Natural killer cell (primary cell): ENCODE results near the gene ZSCAN21. TPM values are rescaled to one million over a fixed set of nuclear protein-coding genes. Genes with fewer than 3 reads are reported as not detected.

Experiments used
- ATAC-seq, 3 donors: fragments of 150-1000 bp in 2 of 3; fragments of 200-7000 bp in 1 of 3; cut with Tn5 transposase; 1 replicate in 1 of 3; 2 replicates in 2 of 3; pipeline ENCODE4 v1.10.0; 2021; ENCODE audit warnings: mild to moderate bottlenecking in 2 of 3, moderate library complexity in 2 of 3
- DNase-seq, 2 donors: peaks; one replicate each; pipeline versions ENCODE4 v3.0.0 to v3.0.0-alpha.2; 2013 to 2021; ENCODE audit warnings: mixed read lengths in 1 of 2
- H3K27ac ChIP-seq: one replicate; pipeline ENCODE4 v1.5.1; 2013; ENCODE audit warnings: mild to moderate bottlenecking, low read length
- H3K27me3 ChIP-seq: one replicate; pipeline ENCODE4 v1.6.1; 2013; ENCODE audit warnings: low read length; ENCODE audit not compliant: control insufficient read depth, insufficient read depth
- H3K36me3 ChIP-seq: one replicate; pipeline ENCODE4 v1.6.1; 2013; ENCODE audit warnings: low read length; ENCODE audit not compliant: control insufficient read depth, insufficient read depth
- H3K4me1 ChIP-seq: one replicate; pipeline ENCODE4 v1.6.1; 2013; ENCODE audit warnings: low read length; ENCODE audit not compliant: control insufficient read depth, insufficient read depth
- H3K4me3 ChIP-seq: one replicate; pipeline ENCODE4 v1.5.1; 2013; ENCODE audit warnings: low read length
- H3K9me3 ChIP-seq: one replicate; pipeline ENCODE4 v1.6.1; 2013; ENCODE audit warnings: low read length; ENCODE audit not compliant: control insufficient read depth, insufficient read depth
- H3K27ac Mint-ChIP-seq, 2 donors: one replicate each; pipeline ENCODE4 v1.8.0; 2022; ENCODE audit warnings: mild to moderate bottlenecking in 2 of 2, mixed read lengths in 2 of 2, moderate library complexity in 1 of 2
- H3K27me3 Mint-ChIP-seq, 2 donors: one replicate each; pipeline ENCODE4 v1.8.0; 2022; ENCODE audit warnings: low read depth in 2 of 2, mixed read lengths in 2 of 2
- H3K36me3 Mint-ChIP-seq: one replicate; pipeline ENCODE4 v1.8.0; 2022; ENCODE audit warnings: mixed read lengths
- H3K4me1 Mint-ChIP-seq, 2 donors: one replicate each; pipeline ENCODE4 v1.8.0; 2022; ENCODE audit warnings: mixed read lengths in 2 of 2
- H3K4me3 Mint-ChIP-seq: one replicate; pipeline ENCODE4 v1.8.0; 2022; ENCODE audit warnings: mild to moderate bottlenecking, moderate library complexity, mixed read lengths
- H3K9me3 Mint-ChIP-seq, 2 donors: one replicate each; pipeline ENCODE4 v1.8.0; 2022; ENCODE audit warnings: mixed read lengths in 2 of 2
- CTCF ChIP-seq: fragments of 200-600 bp; IDR thresholded peaks from one replicate; pipeline ENCODE4 v1.8.0; 2022; ENCODE audit warnings: antibody characterized with exemption
- WGBS: methylation state at CpG from one replicate; pipeline ENCODE4 v1.1.7; 2013; ENCODE audit warnings: missing lambda C conversion rate; ENCODE audit not compliant: insufficient coverage; 5-methylcytosine and 5-hydroxymethylcytosine counted together
- intact Hi-C: fragments of 100-400 bp; cut with micrococcal nuclease; formaldehyde crosslinking; loops from one replicate; pipeline ENCODE4 v1.14.2; 2022
- total RNA-seq, 4 donors: library from RNA; stranded (reverse); fragments of 120-200 nt in 1 of 4; gene quantifications; one replicate each; pipeline versions ENCODE4 v1.2.3 to v1.2.4, GENCODE V29; 2013 to 2022

The ZSCAN21 gene
- total RNA-seq, 3 donors from 2014 or later (not counting 1 experiment from before 2014, with no cell fraction given) = 6.2 to 8.9 (median 7.2) TPM

- ATAC-seq (peak in 2 of 3 donors; percentile 31 to 54), DNase-seq (no peak)
- Histone ChIP-seq H3K27me3 (no peaks in the 10 kb centered on the region), H3K9me3 (no peaks in the 10 kb centered on the region), H3K4me3 (no peak overlapping the region), H3K36me3 (peaks cover 10% of the 10 kb centered on the region), H3K27ac (no peak overlapping the region), H3K4me1 (peaks cover 8% of the 10 kb centered on the region)
- peak overlapping the region in 1 of 2 donors; percentile 61 for H3K27ac Mint-ChIP-seq
- TF ChIP-seq CTCF = no peak
- intact Hi-C loops = loop anchor here (5.0 kb wide), 1 partner anchor 48 kb away; no protein-coding TSS in a partner anchor
- H3K4me3 Mint-ChIP-seq = no peak overlapping the region
- 7% methylated on average over 7 of the region's 7 CpGs for WGBS
- H3K9me3 Mint-ChIP-seq = no peaks in the 10 kb centered on the region
- H3K36me3 Mint-ChIP-seq = no peaks in the 10 kb centered on the region
- no peaks in the 10 kb centered on the region for H3K27me3 Mint-ChIP-seq
- peaks cover 11 to 16% of the 10 kb centered on the region in 2 donors for H3K4me1 Mint-ChIP-seq
Observed at GRCh38 chr7:100040575-100040974, 9.0 kb upstream of the ZSCAN21 start.

- H3K9me3 Mint-ChIP-seq = no peaks in the 10 kb centered on the region
- peak in 1 of 3 donors; percentile 38 for ATAC-seq
- no peaks in the 10 kb centered on the region for H3K27me3 Mint-ChIP-seq
- Histone ChIP-seq H3K4me1 (peaks cover 13% of the 10 kb centered on the region), H3K27ac (no peak overlapping the region), H3K9me3 (no peaks in the 10 kb centered on the region), H3K4me3 (no peak overlapping the region), H3K27me3 (no peaks in the 10 kb centered on the region), H3K36me3 (no peaks in the 10 kb centered on the region)
- DNase-seq = peak in 1 of 2 donors; percentile 43
- H3K27ac Mint-ChIP-seq = peak overlapping the region in 1 of 2 donors; percentile 42
- H3K4me1 Mint-ChIP-seq = peaks cover 11 to 16% of the 10 kb centered on the region in 2 donors
- WGBS = 19% methylated on average over 6 of the region's 6 CpGs
- peak overlapping the region; percentile 69 for H3K4me3 Mint-ChIP-seq
- TF ChIP-seq CTCF = no peak
- intact Hi-C loops = loop anchor here (5.0 kb wide), 2 partner anchors 38 to 52 kb away; partner anchors contain the start of gene ZNF3
- H3K36me3 Mint-ChIP-seq = no peaks in the 10 kb centered on the region
Observed at GRCh38 chr7:100044718-100045117, 4.9 kb upstream of the ZSCAN21 start.

DNA sequence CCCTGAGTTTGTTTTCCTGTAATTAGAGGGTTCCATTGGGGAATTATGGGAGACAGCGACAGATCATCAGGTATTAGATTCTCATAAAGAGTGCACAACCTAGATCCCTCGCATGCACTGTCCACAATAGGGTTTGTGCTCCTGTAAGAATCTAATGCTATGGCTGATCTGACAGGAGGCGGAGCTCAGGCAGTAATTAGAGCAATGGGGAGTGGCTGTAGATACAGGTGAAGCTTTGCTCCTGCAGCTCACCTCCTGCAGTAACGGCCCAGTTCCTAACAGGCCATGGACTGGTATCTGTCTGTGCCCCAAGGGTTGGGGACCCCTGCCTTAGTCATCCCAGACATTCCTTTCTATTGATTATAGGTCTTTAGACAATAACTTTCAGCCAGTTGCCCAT lies 894 bp upstream of the ZSCAN21 start:
- no peaks in the 10 kb centered on the region for H3K27me3 Mint-ChIP-seq
- Histone ChIP-seq H3K36me3 (no peaks in the 10 kb centered on the region), H3K4me1 (peaks cover 17% of the 10 kb centered on the region), H3K27me3 (no peaks in the 10 kb centered on the region), H3K9me3 (no peaks in the 10 kb centered on the region), H3K4me3 (no peak overlapping the region), H3K27ac (no peak overlapping the region)
- H3K36me3 Mint-ChIP-seq = no peaks in the 10 kb centered on the region
- peaks cover 15 to 20% of the 10 kb centered on the region in 2 donors for H3K4me1 Mint-ChIP-seq
- WGBS = 97% methylated on average over 4 of the region's 4 CpGs
- intact Hi-C loops = loop anchor here (1.0 to 5.0 kb wide), 2 partner anchors 34 to 52 kb away; partner anchors contain the start of gene ZNF3
- peak overlapping the region; percentile 55 for H3K4me3 Mint-ChIP-seq
- ATAC-seq = no peak
- no peaks in the 10 kb centered on the region for H3K9me3 Mint-ChIP-seq
- H3K27ac Mint-ChIP-seq = peak overlapping the region; percentile 89 to 92
- no peak for DNase-seq
- no peak for TF ChIP-seq CTCF

- Mint-ChIP-seq H3K27me3 (no peaks in the 10 kb centered on the region), H3K9me3 (no peaks in the 10 kb centered on the region), H3K4me1 (peaks cover 10 to 15% of the 10 kb centered on the region in 2 donors), H3K36me3 (no peaks in the 10 kb centered on the region), H3K27ac (peak overlapping the region; percentile 20 to 53), H3K4me3 (peak overlapping the region; percentile 77)
- H3K27ac ChIP-seq = no peak overlapping the region
- no peak overlapping the region for H3K4me3 ChIP-seq
- intact Hi-C loops = loop anchor here (10.0 kb wide), 1 partner anchor 137 kb away; the partner anchor contains the start of gene TRIM4
- no peak for ATAC-seq
- no peak for DNase-seq
- no peak for TF ChIP-seq CTCF
- WGBS = 97% methylated on average over 3 of the region's 3 CpGs
- no peaks in the 10 kb centered on the region for H3K27me3 ChIP-seq
- no peaks in the 10 kb centered on the region for H3K9me3 ChIP-seq
- H3K36me3 ChIP-seq = no peaks in the 10 kb centered on the region
- H3K4me1 ChIP-seq = peaks cover 13% of the 10 kb centered on the region
Observed at GRCh38 chr7:100051611-100052010, 2.0 kb downstream of the ZSCAN21 start.
